ENCODE results near the gene PSMB7. TPM values are rescaled to one million over a fixed set of nuclear protein-coding genes. Genes with fewer than 3 reads are reported as not detected.

Gene PSMB7
- total RNA-seq, 1 donor from 2014 or later = 133 TPM

GRCh38 chr9:124365036-124365435, 50.2 kb downstream of the PSMB7 start:
- intact Hi-C loops (cut with DNase I) = no loop called here
- DNase-seq (ENCODE audit: low spot score) = no peak

GRCh38 chr9:124364141-124364540, 51.1 kb downstream of the PSMB7 start:
- intact Hi-C loops (cut with DNase I) = no loop called here
- DNase-seq (ENCODE audit: low spot score) = no peak

GRCh38 chr9:124363326-124364096, 51.7 kb downstream of the PSMB7 start:
- no peak for DNase-seq (ENCODE audit: low spot score)
- intact Hi-C loops (cut with DNase I) = no loop called here

GRCh38 chr9:124361128-124361527, 54.1 kb downstream of the PSMB7 start:
- no peak for DNase-seq (ENCODE audit: low spot score)
- intact Hi-C loops (cut with DNase I) = no loop called here

GRCh38 chr9:124359855-124360678, 55.2 kb downstream of the PSMB7 start:
- intact Hi-C loops (cut with DNase I) = no loop called here
- DNase-seq (ENCODE audit: low spot score) = no peak

- no peak for DNase-seq (ENCODE audit: low spot score)
- intact Hi-C loops (cut with DNase I) = no loop called here
These were observed 55.8 kb downstream of the PSMB7 start for GRCh38 chr9:124359426-124359825.

GRCh38 chr9:124358631-124359030, 56.6 kb downstream of the PSMB7 start:
- intact Hi-C loops (cut with DNase I) = no loop called here

GRCh38 chr9:124357721-124358361, 57.4 kb downstream of the PSMB7 start:
- no peak for DNase-seq (ENCODE audit: low spot score)
- intact Hi-C loops (cut with DNase I) = no loop called here

More at GRCh38 chr9:124358631-124359030, 56.6 kb downstream of the PSMB7 start:
- DNase-seq (ENCODE audit: low spot score) = no peak

GRCh38 chr9:124356745-124357390, 58.4 kb downstream of the PSMB7 start:
- intact Hi-C loops (cut with DNase I) = no loop called here
- no peak for DNase-seq (ENCODE audit: low spot score)

- intact Hi-C loops (cut with DNase I) = no loop called here
- peak; percentile 67 for DNase-seq (ENCODE audit: low spot score)
These were observed 59.1 kb downstream of the PSMB7 start for GRCh38 chr9:124355941-124356744.

GRCh38 chr9:124355039-124355940, 60.0 kb downstream of the PSMB7 start:
- intact Hi-C loops (cut with DNase I) = no loop called here
- DNase-seq (ENCODE audit: low spot score) = peak; percentile 69

- peak; percentile 59 for DNase-seq (ENCODE audit: low spot score)
- intact Hi-C loops (cut with DNase I) = no loop called here
These were observed 60.8 kb downstream of the PSMB7 start for GRCh38 chr9:124354346-124355038.

GRCh38 chr9:124353811-124354274, 61.4 kb downstream of the PSMB7 start:
- no peak for DNase-seq (ENCODE audit: low spot score)
- intact Hi-C loops (cut with DNase I) = no loop called here

- peak; percentile 58 for DNase-seq (ENCODE audit: low spot score)
- intact Hi-C loops (cut with DNase I) = no loop called here
These were observed 62.0 kb downstream of the PSMB7 start for GRCh38 chr9:124353166-124353768.

GRCh38 chr9:124352616-124353015, 62.6 kb downstream of the PSMB7 start:
- peak; percentile 61 for DNase-seq (ENCODE audit: low spot score)
- intact Hi-C loops (cut with DNase I) = no loop called here

GRCh38 chr9:124351672-124352468, 63.4 kb downstream of the PSMB7 start:
- intact Hi-C loops (cut with DNase I) = no loop called here
- DNase-seq (ENCODE audit: low spot score) = peak; percentile 9

Data from cardiac septum (tissue), 1 donor.